NCI-H2196 treated with DMSO at 0.1 percent for 48 hours (cell line): ENCODE data around the gene B3GALNT1.

Experiments
- DNase-seq: peaks from one replicate; lab custom pipeline; 2025; ENCODE audit not compliant: unreplicated experiment; lab: John Stamatoyannopoulos, UW

B3GALNT1 gene, protein sequence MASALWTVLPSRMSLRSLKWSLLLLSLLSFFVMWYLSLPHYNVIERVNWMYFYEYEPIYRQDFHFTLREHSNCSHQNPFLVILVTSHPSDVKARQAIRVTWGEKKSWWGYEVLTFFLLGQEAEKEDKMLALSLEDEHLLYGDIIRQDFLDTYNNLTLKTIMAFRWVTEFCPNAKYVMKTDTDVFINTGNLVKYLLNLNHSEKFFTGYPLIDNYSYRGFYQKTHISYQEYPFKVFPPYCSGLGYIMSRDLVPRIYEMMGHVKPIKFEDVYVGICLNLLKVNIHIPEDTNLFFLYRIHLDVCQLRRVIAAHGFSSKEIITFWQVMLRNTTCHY

DNA sequence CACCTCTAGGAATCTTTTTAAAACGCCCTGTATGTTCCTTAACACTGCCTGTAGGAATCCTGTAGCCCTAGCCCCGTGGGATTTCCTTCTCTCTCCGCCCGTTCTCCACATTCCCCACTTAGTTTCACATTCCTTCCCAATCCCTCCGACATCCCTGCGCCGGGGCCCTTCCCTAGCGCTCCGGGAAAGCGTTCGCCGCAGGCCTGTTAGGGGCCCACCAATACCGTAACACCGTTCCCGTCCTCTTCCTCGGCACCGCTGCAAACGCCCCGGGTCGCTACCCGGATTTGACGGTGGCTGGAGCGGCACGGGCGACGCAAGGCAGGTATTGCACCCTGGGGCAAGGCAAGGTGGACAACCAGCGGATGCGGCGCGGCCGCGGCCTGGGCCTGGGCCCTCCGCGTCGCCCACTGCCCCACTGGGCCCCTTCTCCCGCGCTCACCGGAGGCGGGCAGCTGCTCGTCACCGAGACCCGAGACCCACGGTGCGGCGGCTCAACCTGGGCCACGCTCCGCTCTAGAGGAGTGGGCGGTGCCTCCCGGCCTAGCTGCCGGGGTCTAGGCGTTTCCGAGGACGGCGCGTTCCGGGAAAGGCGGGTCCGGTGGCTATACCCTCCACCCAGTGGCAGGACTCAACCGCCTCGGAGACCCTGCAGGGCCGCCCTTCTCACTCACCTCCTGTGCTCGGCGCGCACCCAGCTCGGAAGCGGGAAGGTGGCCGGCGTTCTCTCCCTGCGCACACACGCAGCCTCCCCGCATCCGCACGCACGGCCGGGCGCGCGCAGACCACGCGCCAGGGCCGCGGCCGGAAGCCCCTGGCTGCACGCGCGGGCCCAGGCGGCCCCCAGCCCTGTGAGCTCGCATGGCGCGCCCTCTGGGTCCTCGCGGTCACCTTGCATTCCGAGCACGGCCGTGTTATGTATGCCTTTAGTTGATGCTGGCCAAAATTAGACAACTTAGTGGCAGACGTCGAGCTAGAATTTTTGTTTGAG is at the start of gene B3GALNT1:
TSS of gene B3GALNT1 (minus strand) at position 789 of the 991 bp plus-strand sequence. CDS start 18,595 bp downstream, outside the sequence.
- DNase-seq = no peak

DNA sequence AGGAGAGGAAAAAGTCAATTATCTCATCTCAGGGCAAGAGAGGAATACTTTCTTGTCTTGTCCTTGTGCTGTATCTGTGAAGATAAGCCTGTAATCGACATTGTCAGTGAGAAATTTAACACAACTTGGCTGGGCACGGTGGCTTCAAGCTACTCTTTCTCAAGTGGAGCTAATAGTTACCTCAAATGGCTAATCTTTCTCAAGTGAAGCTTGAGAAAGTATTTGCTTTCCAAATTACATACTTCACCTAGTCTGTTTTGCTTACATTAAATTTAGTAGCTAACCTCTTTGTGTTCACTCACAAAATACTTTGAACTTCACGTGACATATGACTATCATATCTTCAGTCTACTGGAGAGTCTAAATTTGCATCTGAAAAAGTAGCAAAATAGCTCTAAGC is 48.3 kb upstream of the B3GALNT1 start:
- no peak for DNase-seq

DNA sequence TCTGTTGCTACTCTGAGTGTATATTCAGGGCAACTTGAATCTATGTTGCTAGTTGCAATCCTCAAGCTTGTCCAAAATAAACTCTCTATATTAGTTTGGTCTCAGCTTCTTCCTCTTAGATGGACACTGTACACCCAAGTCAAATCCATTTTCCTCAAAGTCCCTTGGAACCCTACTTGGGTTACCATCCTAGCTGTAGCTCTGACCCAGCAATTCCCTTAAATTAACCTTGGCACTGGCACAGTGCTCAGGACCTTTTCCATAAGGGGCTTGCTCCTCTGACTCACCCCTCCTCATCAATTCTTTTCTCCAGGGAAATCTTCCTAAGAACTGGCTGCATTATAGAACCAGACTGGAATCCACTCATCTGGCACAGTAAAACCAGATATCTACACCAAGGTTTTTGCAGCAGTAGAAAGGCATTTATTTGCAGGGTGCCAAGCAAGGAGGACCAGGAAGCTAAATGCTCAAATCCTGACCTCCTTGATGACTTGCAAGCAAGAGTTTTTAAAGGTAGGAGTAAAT is 44.9 kb upstream of the B3GALNT1 start:
- DNase-seq = no peak

DNA sequence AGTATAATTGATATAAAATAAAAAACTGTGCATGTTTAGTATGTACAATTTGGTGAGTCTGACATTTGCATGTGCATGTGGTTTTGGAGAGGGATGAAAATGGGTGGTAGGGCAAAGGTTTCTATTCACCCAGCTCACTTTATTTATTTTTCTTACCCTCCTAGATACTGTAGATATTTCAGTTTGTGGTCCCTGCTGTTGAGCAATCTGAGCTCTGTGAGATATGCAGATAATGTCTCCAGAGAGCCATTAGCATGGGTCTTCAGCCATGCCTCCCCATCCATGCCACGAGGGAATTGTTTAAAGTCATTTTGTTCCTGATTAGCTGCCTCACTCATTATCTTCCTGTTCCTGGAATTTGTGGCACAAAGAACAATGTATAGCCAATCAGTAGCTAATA is 44.4 kb upstream of the B3GALNT1 start:
- no peak for DNase-seq

DNA sequence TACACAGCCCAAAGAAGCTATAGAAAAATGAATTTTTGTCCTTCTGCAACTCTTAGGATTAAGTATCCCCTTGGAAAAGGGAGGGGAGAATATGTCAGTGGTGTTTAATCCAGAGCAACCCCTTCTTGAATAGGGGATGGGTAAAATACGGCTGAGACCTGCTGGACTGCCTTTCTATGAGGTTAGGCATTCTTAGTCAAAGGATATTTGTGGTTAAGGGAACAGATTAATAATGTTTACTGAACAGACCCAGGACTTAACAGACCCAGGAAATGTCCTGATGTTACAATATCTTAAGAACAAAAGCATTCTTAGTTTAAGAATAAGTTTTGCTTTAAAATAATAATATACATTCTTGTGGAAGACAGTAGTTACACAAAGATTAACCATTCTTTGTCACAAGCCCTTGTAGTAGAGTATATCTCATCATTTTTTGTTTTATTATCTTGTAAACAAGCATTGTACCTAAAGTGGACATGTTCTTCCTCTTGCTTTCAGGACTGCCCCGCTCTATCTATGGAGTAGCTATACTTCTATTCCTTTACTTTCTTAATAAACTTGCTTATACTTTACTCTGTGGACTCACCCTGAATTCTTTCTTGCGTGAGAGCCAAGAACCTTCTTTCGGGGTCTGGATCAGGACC is 43.8 kb upstream of the B3GALNT1 start:
- no peak for DNase-seq

DNA sequence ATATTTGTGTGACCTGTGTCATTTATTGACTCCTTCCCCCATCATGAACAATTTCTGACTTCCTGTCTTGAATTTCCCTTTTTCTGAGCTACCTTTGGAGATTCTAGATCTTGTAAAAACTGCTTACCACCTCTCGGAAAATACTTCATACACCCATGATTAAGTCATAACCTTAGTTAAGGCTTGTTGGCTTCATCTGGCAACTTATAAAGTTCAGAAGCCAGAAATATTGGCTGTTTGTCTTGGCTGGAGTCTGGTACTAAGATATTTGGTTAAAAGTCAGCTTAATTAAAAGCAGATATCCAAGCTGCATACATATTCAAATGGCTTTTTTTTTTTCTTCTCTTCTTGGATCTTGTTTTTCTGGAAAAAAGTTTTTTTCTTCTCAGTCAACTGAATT is 37.3 kb upstream of the B3GALNT1 start:
- DNase-seq = no peak

DNA sequence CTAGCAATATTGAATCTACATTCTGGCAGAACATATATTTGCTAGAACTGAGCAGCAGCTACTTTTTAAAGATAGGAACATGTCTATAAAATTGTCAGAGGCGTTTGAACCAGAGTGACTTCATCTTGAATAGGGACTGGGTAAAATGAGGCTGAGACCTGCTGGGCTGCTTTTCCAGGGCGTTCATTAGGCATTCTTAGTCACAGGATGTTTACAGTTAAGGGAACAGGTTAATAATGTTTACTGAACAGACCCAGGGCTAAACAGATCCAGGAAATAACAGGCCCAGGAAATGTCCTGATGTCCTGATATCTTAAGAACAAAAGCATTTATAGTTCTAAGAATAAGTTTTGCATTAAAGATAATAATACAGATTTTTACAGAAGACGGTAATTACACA is 34.5 kb upstream of the B3GALNT1 start:
- DNase-seq = no peak

DNA sequence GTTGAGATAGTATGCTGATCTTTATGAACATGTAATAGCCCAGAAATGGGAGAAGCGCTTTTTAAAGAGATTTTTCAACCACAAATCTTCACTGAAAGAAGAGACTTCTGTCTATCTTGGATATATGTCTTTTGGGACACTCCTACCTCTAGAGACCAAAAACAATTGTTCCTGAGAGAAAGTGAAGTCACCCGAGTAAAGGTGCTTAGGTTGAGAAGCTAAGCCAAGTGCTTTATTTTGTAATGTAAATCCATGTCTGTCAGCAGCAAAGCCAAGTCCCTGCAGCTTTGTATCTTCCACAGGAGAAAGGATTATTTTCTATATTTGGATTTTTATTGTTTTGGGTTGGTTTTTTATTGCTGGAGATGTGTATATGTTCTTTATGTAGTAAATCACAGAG is 32.1 kb upstream of the B3GALNT1 start:
- no peak for DNase-seq

DNA sequence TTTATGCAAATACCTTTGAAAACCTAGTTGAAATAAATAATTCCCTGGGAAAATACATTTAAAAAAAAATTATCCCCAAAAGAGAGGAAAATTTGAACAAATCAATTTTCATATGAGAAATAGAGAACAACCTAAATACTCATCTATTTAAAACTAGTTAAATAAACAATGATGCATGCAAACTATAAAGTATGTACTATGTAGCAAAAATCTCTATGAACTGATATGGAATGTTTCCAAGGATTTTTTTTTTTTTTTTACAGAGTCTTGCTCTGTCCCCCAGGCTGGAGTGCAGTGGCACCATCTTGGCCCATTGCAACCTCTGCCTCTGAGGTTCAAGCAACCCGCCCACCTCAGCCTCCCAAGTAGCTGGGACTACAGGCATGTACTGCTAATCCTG is 27.2 kb upstream of the B3GALNT1 start:
- no peak for DNase-seq

DNA sequence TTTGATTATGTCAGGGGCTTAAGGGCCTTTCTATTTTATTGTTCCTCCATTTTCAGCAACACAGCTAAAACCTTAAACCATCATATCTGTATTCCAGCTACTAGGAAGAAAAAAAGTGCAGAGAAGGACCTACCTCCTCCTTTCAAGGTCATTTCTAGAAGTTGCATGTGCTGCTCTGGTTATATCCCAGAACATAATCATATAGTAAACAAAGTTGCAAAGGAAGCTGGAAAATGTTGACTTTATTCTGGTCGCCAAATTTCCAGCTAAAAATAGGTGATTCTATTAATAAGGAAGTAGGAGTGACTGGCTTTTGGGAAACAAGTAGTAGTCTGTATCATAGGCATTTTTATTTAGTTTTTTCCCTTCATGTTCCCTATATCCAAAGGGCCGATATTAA is 21.3 kb upstream of the B3GALNT1 start:
- DNase-seq = no peak

DNA sequence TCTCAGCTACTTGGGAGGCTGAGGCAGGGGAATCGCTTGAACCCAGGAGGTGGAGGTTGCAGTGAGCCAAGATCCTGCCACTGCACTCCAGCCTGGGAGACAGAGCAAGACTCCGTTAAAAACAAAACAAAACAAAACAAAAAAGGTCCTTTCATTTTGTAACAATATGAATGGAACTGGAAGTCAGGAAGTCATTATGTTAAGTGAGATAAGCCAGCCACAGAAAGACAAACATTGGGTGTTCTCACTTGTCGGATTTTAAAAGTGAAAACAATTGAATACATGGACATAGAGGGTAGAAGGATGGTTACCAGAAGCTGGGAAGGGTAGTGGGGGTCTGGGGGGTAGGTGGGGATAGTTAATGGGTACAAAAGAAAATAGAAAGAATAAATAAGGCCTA is 12.5 kb upstream of the B3GALNT1 start:
- DNase-seq = no peak

DNA sequence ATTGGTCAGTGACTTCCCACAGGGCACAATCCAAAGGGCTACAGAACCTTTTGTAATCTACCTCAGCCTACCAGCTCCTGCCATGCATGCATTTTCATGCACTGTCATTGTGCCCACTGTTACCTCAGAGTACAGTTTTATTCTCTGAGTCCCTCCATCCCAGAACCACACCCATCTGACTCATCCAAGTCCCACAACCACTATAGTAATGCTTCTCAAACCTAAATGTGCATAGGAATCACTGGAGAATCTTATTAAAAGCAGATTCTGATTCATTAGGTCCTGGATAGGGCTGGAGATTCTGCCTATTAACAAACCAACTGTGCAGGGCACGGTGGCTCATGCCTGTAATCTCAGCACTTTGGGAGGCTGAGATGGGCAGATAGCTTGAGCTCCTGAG is 3.7 kb upstream of the B3GALNT1 start:
- DNase-seq = no peak

DNA sequence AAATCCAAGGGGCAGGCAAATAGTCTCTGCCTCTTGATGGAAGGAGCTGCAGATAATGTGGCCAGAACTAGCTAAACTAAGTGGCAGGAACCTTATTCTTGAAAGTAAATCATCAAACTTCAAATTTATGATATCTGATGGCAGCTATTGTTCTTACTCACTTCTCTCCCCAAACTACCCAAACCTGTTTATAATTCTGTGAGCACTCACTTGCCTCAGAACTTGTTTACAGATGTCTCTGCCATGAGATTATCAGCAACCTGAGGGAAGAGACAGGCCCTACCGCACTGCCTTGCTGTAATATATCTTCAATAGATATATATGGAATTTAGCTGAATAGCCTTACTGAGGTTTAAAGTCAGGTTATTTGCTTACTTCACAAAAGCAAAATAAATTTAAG is 2.2 kb upstream of the B3GALNT1 start:
- DNase-seq = no peak

DNA sequence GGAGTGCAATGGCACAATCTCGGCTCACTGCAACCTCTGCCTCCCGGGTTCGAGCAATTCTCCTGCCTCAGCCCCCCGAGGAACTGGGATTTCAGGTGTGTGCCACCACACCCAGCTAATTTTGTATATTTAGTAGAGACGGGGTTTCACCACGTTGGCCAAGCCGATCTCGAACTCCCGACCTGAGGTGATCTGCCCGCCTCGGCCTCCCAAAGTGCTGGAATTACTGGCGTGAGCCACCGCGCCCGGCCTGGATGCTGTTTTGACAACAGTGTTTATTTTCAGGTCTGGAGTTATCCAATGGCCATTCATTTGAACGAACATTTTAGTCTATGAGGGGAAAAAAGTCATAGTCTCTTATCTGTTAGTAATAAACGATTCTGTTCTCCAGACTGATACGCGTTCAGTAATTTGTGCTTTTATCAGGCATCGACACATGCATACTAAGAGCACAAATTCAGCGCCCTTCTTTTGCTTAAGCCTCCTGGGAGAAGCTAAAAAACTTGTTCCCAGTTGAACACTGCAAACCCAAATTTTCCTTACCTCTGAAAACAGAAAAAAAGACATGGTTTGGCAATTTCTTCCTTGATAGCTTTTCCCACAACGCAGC is 1.3 kb downstream of the B3GALNT1 start:
- DNase-seq = no peak

DNA sequence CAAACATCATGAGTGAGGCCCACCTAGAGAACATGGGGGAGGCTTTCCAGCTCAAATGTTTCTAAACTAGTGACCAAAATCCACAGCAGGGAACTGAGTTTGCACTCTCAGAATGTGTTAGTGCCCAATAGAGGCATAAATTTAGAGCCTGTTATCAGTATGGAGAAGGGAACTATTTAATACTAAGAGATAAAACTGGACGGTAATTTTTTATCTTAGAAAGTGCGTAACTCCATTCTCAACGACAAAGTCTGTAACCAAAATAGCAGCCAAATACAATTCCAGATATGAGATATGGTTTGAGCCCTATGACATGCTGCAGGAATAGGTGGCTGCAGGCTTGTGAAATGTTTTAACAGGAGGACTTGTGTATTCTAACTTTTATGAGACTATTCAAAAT is 3.5 kb downstream of the B3GALNT1 start:
- DNase-seq = no peak

DNA sequence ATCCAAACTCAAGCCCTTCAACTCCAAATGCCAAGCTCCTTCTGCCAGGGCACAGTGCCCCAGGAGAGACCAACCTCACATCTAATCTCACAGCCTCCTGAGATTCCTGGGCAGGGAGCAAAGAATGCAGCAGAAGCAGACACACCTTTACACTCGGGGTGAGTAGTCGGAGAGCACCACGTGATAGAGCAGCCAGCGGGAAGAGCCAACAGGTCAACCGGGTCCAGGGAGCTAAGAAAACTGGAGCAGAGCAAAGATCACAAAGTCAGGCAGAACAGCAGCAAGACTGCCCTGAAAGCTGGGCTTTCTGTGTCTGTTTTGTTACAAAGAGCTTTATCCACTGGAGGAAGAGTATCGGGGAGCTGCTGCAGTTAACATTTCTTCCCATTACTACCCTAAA is 4.2 kb downstream of the B3GALNT1 start:
- DNase-seq = no peak

DNA sequence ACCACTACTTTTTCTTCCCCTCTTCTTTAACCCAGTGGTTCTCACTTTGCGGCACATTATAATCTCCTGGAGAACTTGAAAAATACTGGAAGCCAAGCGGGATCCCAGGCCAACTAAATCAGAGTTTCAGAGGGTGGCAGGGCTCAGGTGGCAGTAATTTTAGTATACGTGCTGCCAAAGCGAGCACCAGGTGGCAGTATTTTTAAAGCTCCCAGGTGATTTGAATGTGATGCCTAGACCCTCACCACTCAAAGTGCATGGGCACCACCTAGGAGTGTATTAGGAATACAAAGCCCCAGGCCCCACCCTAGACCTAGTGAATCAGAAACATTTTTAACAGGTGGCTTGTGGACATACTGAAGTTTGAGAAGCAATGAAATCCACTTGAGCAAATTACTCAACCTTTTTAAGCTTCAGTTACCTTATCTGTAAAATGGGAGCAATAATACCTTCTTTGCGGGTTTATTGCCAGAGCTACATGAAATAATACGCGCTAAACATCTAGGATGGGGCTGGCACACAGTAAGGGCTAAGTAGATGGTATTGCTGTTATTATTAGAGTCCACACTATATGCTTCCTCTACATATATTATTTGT is 8.3 kb downstream of the B3GALNT1 start:
- DNase-seq = peak; percentile 8

DNA sequence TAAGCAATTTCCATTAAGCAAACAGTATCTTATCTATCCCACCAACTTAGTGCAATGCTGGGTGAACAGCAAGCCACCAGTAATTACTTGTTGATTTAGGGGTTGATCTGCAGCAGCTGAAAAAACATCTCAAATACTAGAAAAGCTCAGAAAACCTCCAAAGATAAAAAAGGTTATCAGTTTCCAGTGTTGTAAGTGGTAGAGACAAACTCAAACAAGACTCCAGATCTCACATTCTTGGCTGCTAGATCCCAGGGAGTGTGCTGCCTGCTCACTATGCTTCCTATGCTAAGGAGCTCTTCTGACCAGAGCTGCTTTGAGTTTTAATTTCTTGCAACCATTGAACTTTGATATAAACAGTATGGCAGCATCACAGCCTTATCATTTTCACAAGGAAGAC is 11.3 kb downstream of the B3GALNT1 start:
- DNase-seq = no peak

DNA sequence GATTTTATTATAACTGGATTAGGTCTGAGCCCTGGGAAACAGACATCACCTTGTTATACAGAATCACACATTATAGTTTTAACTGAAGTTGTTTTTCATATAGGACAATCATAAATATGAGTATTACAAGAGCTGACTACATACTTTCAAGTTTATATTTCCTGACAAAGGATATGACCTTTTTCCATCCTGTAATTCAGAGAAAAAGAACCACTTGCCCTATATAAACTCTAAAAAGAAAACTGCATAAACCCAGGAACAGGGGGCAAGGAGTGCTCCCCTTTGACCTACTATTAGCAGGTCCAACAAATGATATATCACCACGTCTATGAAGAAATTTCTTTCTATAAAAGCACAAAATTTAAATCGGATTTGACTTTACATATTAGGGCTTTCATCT is 20.9 kb downstream of the B3GALNT1 start:
- DNase-seq = no peak

DNA sequence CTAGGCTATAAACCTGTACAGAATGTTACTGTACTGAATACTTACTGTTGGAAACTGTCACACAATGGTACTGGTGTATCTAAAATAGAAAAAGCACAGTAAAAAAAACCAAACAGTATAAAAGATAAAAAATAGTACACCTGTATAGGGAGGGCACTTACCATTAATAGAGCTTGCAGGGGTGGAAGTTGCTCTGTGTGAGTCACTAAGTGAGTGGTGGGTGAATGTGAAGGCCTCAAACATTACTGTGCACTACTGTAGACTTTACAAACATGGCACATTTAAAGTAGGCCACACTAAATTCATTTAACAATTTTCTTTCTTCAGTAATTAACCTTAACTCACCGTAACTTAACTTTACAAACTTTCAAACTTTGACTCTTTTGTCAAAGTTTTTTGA is 22.0 kb downstream of the B3GALNT1 start:
- no peak for DNase-seq

DNA sequence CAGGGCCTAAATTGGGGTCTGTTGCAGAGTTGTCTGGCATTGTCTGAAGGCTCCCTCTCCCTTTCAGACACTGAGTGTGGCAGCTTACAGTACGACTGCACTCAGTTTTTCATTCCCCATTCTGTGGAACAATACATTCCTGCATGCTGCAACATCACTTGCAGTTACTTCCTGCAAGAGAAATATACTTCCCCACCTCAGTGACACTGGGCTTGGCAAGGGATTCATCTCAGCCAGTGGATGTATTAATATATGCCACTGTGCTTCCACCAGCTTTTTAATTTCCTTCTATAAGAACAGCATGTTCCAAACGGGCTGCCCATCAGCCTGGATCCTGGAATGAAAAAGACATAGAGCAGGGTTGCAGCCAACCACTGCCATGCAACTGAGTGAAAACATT is 23.1 kb downstream of the B3GALNT1 start:
- DNase-seq = no peak
